CD4-positive, alpha-beta T cell treated with Interleukin-15 for 4 hours (primary cell): ENCODE results near the gene TSC22D1.

Experiments used
- DNase-seq: peaks from one replicate; pipeline ENCODE4 v3.0.0-alpha.2; 2020; ENCODE audit warnings: low spot score

Gene TSC22D1

DNA sequence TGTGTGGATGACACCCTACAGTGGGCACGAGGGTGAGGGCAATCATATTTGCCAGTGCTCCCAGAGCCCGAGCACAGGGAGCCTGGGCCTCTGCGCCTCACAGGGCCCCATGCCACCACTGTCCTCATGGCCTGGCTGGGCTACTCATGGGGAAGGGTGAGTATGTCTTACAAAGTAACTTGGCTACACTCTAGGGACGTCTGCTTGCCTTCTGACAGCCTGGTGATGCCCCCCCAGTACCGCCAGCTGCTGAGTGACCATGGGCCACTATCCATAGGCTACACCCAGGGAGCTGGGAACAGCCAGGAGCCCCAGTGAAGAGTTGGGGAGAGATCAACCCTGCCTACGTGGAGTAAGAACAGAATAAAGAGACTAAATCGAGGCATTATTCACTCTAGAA lies 123.7 kb downstream of the TSC22D1 start:
- DNase-seq = no peak

GRCh38 chr13:44451651-44452050 lies 124.5 kb downstream of the TSC22D1 start:
- DNase-seq = no peak

GRCh38 chr13:44451126-44451525 lies 125.0 kb downstream of the TSC22D1 start:
- DNase-seq = no peak

GRCh38 chr13:44449999-44450821 lies 125.9 kb downstream of the TSC22D1 start:
- no peak for DNase-seq

DNA sequence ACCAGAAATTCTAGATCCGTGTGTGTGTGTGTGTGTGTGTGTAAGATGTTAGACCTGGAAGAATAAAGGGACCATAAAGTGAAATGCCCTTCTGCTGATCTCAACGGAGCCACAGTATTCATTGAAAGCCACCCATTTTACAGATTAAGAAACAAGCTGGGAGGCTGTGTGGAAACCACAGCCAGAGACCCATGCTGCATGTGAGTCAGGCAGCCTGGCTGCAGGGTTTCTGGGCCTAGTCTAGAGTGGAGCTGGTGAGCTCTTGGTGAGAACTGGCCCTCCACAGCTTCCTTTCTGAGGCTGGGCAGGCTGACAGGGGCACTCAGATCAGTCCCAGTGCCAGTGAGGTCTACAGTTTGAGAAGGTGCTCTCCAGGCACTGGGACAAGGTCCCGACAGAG lies 127.3 kb downstream of the TSC22D1 start:
- no peak for DNase-seq

- DNase-seq = no peak
These were observed 127.8 kb downstream of the TSC22D1 start for GRCh38 chr13:44448373-44448772.

GRCh38 chr13:44447783-44448321 lies 128.3 kb downstream of the TSC22D1 start:
- DNase-seq = no peak

DNA sequence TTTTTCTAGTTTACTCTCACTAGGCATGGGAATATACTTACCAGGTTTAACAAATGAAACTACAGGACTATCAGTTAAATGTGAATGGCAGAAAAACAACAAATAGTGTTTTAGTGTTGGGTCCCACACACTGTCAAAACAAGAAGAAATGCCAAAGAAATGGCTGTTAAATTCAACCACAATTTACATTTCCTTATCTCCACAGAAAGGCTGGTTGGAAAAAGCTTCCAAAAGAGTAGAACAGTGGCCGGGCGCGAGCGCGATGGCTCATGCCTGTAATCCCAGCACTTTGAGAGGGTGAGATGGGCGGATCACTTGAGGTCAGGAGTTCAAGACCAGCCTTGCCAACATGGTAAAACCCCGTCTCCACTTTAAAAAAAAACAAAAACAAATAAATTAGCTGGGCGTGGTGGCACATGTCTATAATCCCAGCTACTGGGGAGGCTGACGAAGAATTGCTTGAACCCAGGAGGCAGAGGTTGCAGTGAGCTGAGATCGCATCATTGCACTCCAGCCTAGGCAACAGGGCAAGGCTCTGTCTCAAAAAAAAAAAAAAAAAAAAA lies 136.0 kb downstream of the TSC22D1 start:
- DNase-seq = no peak

- no peak for DNase-seq
These were observed 136.6 kb downstream of the TSC22D1 start for GRCh38 chr13:44439452-44440024.

DNA sequence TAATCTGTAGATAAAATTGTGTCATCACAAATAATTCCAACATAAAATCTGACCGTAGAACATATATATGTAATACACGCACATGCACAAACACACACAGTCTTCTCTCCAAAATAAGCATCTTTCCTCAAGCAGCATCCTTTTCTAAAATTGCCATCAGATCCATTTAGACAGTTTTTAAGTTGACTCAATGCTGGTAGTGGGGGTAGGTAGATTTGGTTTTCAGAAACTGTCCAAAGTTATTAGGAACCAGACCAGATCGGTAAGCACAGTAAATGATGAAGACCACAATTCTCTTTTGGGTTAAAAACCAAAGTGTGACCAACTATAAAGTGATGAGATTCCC lies 137.9 kb downstream of the TSC22D1 start:
- no peak for DNase-seq

- DNase-seq = peak; percentile 63
These were observed 138.5 kb downstream of the TSC22D1 start for GRCh38 chr13:44437356-44438233.

DNA sequence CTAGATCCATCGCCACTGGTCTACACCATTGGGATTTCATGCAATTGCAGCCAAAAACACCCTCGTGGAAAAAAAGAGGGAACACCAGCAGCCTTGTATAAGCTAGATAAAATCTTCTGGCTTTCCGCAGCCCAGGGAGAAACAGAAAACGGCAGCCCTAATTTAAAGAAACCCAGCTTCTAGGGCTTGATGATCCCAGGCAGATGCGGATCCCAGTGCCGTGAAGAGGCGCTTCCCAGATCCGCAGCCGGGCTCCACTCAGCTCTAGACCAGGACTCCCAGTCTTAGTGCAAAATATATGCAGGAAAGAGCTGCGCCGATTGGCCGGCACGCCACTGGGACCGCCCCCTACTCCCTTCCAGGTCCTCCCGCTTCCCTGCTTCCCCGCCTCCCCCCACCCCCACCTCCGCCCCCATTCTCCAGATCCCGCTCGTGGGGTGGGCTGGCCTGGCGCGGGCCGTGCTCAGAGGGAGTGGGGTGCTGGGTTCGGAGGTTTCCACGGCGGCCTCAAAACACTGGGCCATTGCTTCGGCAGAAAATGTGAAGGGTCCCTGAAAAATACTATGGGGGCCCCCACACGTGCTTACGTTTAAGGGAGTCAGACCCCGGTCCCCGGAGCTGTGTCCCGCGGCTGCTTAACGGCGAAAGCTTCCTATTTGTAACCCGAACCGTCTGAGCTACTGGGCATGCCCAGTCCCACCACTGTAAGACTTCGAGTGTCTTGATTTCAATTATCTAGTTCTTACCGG lies 139.4 kb downstream of the TSC22D1 start:
- peak; percentile 25 for DNase-seq

DNA sequence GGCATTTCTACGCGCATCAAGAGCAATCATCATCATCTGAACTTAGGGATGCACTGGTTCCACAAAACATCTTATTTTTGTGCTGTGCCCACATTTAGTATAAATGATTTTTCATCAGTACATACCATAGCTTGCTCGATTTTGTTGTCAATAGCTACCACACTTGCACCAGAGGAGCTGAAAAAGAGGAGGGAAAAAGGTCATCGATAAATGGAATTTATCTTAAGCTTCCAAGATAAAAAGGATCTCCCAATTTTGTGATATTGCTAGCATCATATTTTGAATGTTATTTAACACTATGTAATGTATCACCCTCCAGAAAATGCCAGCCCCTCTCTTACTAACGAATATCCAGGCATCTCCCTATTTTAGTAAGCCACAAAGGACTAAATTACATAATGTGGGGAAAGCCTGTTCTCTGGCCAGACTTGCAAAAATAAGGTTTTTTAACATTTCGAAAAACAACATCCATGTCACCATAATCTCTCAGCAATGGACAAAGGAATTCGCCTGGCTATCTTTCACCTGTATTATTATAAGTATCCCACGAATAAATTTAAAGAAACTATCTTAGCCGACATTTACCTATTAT lies 140.1 kb downstream of the TSC22D1 start:
- DNase-seq = no peak

- DNase-seq = peak; percentile 91
These were observed 140.8 kb downstream of the TSC22D1 start for GRCh38 chr13:44435142-44435918.

DNA sequence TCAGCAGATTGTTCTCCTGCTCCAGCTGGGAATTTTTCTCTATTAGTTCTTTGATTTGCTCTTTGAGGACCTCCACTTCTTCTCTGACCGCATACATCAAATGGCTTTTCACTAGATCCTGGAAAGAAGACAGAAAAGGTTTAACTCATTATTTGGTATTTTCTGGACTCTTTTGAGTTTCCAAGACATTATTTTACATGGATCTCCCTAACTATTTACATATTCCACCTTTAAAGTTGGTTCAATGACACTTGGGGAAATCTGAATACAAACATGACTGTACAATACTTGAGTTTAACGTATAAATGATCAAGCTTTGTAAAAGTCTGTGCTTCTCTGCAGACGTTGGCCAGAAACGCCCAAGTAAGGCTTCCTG lies 141.4 kb downstream of the TSC22D1 start:
- no peak for DNase-seq

DNA sequence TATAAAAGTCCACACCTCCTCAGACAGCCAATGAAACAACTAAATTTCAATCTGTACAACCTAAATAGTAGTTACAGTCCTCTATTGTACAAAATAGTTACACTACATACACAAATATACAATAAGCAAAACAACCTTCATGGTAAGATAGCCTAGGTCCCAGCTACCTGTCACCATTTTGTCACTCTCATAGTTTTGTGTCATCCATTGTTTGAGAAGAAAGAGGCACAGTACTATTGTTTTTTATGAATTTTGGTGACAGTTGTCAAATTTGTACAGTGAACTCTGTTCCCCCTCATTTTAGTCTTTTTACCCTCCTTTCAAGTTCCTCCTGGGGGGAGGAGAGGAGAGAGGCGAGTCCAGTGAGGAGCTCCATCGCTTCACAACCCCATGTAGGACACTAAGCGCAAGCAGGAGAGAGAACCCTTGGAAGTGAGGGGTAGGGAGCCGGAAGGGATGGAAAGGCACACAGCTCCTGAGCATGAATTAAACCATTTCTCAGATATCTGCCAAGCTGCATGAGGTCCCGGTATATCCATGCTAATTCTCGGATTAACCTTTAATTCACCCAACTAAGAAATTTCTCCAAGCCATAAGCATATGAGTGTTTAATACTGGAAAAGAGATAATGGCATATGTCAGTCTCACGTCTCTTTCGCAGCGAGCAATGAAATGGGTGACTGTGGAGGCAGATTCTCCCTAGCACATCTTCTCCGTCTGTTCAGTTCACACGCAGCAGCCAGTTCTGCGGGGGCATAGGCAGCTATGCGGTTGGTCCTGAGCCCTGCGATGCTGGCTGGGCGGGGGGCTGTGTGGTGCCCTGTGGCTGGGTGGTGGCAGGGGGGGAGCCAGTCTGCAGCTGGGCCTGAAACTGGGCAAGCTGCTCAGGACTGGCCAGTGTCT lies 142.0 kb downstream of the TSC22D1 start:
- DNase-seq = no peak

- no peak for DNase-seq
These were observed 143.5 kb downstream of the TSC22D1 start for GRCh38 chr13:44432650-44433049.

- DNase-seq = no peak
These were observed 145.0 kb downstream of the TSC22D1 start for GRCh38 chr13:44431150-44431549.

- no peak for DNase-seq
These were observed 146.8 kb downstream of the TSC22D1 start for GRCh38 chr13:44429311-44429710.
